Measurements from ENCODE around the gene IL3.
"Not testable (repeated sequence)": the region's sequence is repeated elsewhere in the genome, so short reads cannot be mapped to it uniquely, and the experiment has no call there.

IL3 gene

DNA sequence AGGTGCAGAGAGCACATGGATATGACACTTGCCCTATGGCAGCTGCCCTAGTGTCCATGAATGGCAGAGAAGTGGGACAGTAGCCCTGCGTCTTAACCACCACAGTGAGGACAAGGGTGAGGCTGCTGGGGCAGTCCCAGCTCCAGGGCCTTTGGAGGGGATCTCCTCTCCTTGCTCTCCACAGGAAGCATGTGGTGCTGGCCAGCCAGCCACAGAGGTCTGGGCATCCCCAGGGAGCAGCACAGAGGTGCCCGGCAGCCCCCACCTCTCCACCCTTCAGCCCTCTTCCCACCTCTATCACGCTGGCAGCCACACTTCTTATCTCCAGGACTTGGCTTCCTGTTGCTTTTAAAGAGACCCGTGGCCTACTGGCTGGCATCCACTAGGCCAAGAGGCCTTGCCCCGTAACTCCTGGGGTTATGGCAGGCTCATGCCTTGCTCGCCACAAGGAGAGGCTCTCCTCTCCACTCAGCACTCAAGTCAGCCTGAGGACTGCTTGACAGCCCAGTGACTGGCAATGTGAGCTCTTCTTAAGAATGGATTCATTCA, 35.0 kb downstream of the IL3 start:
- DNase-seq, result no peak

DNA sequence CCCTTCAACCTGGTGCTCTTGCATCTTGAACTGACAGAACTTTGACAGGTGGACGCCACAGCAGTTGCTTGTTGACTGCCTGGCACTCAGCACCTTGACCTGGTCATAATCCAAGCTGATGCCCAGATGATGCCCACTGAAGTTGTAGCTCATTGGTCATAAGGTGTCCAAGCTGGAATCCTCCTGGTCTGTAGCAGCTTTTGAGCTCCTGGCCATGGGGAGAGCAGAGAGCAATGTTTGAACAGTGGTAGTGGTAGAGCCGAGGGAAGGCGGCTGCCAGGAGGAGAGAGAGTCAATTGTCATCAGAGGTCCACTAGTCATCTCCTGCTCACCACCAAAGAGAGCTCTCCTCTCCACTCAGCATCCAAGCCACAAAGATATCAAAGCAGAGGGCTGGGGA, 36.4 kb downstream of the IL3 start:
- DNase-seq, result no peak

- DNase-seq, result peak; percentile 39
Measured at GRCh38 chr5:132098151-132098594, 37.7 kb downstream of the IL3 start.

GRCh38 chr5:132098621-132099020, 38.2 kb downstream of the IL3 start:
- DNase-seq, result no peak

GRCh38 chr5:132099076-132099748, 38.8 kb downstream of the IL3 start:
- DNase-seq, result peak; percentile 79

- DNase-seq, result no peak
Measured at GRCh38 chr5:132099905-132100304, 39.5 kb downstream of the IL3 start.

DNA sequence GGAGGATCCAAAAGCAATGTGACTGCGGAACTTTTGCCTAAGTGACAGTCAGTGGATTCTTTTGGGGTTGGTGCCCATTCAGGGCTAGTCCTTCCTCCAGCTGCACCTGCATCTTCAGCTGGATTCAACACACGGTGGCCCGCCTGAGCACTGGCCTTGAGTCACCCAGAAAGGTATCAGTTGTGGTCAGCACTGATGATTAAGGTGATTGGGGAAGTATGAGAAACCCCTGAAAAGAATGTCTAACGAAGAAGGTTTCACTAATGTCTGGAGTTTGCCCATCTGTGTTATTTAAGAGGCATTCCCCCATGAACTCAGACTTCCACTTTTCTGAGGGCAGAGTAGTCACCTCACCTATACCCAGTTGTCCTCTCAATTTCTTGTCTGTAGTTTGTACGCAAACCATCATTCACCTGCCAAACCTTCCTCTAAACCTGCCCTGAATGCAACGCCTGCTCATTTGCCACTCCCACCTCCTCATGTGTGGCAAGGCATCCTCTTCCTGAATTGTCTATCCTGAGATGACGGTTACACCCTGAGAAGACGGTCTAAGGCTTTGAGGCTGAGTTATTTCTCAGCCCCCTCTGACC, 40.3 kb downstream of the IL3 start:
- peak; percentile 47 for DNase-seq

DNA sequence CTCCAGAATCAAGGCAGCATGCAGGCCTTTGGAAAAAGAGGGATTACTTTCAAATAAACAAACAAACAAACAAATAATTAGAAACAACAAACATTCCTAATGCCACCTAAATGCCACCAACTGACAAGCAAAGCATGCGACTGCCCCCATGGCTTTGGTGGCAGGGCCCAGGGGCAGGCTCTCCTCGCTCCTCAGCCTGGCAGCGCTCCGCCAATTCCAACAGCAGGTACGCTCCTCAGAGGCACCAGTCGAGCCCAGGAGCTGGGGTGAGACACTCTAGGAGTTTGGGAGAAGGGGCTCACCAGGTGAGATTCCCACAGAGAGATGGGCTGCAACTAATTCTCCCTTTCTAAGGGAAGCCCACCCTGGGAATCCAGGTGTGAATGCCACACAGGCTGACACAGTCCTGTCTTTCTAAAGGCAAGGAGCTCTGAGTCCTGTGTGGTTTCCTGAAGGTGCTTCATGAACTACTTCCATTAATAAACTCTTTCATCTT, 41.0 kb downstream of the IL3 start:
- DNase-seq, result no peak

- DNase-seq, result peak; percentile 61
Measured at GRCh38 chr5:132102101-132102701, 41.7 kb downstream of the IL3 start.

- no peak for DNase-seq
Measured at GRCh38 chr5:132102944-132103331, 42.5 kb downstream of the IL3 start.

DNA sequence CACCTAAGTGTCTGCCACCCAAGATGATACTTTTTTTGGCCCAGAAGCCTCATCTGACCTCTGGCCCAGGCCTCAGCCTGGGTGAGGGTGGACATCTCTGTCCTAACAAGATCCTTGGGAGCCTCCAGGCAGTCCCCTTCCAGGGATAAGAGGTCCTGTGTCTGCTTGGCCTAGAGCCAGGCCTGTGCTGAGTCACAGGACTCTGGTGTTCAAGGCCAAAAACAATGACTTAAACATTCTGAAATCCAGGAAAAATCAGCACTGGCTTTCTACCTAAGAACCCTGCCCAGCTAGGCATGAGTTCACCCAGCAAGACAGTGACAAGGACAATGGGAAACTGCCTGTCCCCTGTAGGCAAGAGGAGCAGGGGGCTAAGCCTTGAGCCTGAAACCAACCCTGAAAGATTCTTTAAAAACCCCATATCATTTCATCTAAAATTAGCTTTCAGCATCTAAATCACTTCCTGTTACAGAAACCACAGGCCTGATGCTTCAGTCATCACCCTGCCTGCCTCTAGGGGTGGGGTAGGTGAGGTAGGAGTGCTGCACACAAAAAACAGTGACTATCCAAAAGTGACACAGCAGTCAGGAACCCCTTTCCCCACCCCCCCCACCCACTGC, 43.0 kb downstream of the IL3 start:
- peak; percentile 79 for DNase-seq

GRCh38 chr5:132103969-132104391, 43.5 kb downstream of the IL3 start:
- DNase-seq, result no peak

DNA sequence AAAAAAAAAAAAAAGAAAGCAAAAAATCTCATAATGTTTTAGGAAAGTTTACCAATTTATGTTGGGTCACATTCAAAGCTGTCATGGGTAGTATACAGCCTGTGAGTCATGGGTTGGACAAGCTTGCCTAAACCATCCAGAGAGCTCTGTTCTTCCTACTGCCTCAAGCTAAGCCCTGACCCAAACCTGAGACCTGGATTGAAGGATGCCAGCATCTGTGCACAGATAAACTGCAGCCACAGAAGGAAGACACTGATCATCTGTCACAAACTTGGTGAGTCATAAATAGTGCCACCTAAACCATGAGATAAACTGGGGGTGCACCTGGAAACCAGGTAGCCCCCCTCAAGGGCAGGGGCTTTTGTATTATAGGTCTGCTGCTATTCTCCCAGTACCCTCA, 44.1 kb downstream of the IL3 start:
- DNase-seq, result no peak

- DNase-seq, result no peak
Measured at GRCh38 chr5:132105688-132106087, 45.2 kb downstream of the IL3 start.

- DNase-seq, result not testable (repeated sequence)
Measured at GRCh38 chr5:132108495-132108894, 48.0 kb downstream of the IL3 start.

DNA sequence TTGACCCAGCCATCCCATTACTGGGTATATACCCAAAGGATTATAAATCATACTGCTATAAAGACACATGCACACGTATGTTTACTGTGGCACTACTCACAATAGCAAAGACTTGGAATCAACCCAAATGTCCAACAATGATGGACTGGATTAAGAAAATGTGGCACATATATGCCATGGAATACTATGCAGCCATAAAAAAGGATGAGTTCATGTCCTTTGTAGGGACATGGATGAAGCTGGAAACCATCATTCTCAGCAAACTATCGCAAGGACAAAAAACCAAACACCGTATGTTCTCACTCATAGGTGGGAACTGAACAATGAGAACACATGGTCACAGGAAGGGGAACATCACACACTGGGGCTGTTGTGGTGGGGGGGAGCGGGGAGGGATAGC, 48.5 kb downstream of the IL3 start:
- DNase-seq, result not testable (repeated sequence)

GRCh38 chr5:132109494-132110053, 49.1 kb downstream of the IL3 start:
- no peak for DNase-seq

DNA sequence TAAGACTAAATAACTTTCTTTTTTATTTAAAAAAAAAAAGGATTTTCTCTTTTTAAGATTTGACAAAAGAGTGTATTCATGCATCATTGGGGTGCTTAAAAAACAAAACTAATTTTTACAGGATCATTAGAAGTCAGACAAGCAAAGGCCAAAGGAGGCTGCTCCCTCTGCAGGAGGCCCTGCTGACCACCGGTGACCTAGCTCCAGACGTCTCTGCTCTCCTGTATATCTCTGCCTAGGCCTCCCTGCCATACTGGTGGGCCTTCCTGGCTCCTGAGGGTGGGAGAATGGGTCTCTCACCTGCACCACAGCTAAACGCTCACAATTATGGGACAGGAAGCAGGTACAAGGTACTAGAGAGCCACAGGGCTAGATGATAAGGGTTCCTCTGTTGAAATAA, 49.7 kb downstream of the IL3 start:
- DNase-seq, result no peak

GRCh38 chr5:132110930-132111329, 50.5 kb downstream of the IL3 start:
- no peak for DNase-seq

GRCh38 chr5:132112111-132112510, 51.7 kb downstream of the IL3 start:
- DNase-seq, result no peak
